HL-60/S4 treated with retinoic acid at 250 ng/mL for 4 days and 3 days (cell line): ENCODE measurements around the gene KRT36.

ENCODE experiments used
- in situ Hi-C: fragments of 300-500 bp; cut with MboI; formaldehyde crosslinking; loops from 2 replicates; pipeline ENCODE4 v1.7.0; 2022; ENCODE audit warnings: low sequenced_read_pairs

Gene KRT36

DNA sequence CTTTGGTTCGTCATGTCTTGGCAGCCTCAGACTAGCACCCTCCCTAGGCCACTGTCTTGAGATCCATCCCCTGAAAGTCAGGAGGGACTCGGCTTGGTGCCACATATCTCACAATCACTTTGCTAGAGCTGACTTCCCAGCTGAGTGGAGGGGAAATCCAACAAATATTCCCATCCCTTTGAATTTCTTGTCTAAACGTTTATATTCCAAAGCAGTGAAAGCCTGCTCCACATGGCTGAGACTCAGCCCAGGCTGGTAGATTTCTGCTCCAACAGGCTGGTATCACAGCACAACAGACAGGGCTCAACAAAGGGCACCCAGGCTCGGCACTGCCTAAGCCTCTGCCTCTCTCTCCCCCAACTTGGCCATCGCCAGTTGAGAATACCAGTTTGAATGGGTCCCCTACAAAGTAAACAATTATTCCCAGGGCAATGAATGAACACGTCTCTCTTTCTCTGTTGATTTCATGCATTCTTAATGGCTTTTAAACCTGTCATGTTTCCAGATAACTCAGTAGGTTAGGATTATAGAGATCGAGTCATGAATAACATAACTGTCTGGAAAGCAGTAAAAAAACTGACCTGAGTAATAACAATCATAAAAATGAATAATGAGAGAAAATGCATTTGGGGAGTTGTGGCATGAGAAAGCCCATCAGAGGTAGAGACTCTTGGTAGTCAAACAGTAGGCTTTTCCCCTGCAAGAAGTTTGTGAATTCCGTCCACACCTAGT lies 14.7 kb upstream of the KRT36 start:
- in situ Hi-C loops = no loop called here

DNA sequence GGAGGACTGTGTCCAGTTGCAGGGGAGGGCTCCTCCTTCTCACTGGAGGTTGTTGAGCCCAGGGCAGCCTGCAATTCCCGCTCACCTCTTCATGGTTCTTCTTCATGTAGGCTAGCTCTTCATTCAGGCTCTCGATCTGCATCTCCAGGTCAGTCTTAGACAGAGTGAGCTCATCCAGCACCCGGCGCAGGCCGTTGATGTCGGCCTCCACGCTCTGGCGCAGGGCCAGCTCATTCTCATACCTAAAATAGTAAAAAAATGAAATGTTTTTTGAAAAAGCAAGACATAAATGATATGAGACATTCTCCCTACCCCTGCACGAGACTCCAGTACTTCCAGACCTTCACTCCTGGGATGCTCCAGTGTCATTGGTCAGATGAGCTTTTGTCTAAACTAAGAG lies 13.5 kb upstream of the KRT36 start:
- in situ Hi-C loops = no loop called here

DNA sequence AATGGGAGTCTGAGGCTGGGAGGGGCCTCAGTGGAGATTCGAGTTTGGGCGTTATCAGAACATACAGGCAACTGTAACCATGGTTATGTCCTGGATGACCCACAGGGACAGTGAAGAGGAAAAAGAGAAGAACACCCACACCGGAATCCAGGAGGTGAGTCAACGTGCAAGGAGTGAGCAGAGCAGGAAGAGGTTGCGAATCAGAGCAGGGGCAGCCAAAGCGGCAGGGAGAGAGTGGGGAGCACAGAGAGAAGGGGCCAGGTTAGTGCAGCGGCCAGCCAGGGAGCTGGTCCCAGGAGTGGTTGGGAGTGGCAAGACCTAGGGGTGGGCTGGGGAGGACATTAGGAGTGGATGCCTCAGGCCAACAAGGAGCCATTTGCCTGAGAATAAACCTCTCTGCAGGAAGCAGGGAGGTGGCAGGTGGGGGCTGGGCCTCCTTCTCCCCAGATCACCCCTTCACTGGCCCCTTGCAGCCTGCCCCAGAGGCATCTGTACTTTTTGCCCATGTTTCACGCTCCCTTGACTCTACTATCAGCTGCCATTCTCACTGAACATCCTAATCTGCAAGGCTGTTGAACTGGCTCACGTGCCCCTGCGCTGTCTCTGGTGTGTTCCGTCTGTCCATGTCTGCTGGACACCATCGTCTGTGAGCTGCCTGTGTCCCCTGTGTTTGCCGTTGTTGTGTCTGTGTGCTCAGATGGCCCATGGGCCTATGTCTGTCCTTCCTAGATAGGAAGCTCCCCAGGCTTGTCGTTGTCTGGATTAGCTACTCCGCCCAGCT lies 10.6 kb upstream of the KRT36 start:
- in situ Hi-C loops = no loop called here

GRCh38 chr17:41499714-41500113 lies 10.0 kb upstream of the KRT36 start:
- in situ Hi-C loops = no loop called here

DNA sequence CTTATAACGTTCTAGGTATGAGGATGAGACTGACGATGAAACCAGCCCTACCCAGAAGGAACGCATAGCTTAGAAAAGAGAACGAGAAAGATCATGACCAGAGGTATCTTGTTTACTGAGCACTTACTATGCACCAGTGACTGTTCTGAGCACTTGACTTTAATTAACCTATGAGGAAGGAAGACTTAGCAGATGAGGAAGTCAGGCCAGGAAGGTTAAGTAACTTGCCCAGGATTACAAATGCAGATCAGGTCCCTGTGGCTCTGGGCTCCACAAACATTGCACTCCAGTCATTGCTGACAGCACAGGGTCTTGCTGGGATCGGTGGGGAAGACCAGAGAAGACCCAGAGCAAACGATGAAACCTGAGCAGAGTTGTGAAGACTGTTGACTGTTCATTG lies 8.6 kb upstream of the KRT36 start:
- in situ Hi-C loops = no loop called here

- in situ Hi-C loops = no loop called here
Measured at GRCh38 chr17:41496803-41497484, 7.2 kb upstream of the KRT36 start.

DNA sequence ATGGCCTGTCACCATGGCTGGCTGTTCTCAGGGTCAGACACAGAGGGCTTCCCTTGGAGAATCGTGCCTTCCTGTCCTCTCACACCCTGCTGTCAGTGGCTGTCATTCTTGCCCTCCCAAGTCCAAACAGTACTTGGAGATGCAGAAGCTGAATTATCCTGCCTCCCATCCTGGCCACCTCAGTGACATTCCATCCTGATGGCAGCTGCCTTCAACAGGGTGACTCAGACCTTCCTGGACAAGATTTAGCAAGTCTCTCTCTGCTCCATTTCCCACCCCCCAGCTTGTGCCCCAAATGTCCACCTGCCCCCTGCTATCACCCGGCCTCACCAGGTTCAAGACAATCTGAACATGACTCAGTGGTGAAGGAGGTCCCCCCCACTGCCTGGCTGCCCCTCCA lies 4.8 kb upstream of the KRT36 start:
- in situ Hi-C loops = no loop called here

GRCh38 chr17:41492771-41493170 lies 3.1 kb upstream of the KRT36 start:
- in situ Hi-C loops = no loop called here

DNA sequence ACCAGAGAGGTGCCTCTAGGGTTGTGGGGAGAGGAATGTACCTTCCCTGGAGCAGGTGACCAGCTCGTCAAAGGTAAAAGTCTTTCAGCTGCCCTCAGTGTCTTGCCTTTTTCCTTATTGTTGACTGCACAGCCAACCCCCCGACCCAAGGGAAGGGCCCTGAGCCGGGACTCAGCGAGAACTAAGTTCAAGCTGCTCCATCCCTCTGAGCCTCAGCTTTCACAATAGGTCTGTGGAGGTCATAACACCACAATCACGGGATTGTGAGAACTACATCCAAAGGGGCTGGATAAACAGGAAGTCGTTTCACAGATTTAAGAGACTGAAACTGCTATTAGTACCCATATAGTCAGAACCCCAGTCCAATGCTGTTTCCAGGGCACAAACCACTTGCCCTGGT lies 2.6 kb upstream of the KRT36 start:
- in situ Hi-C loops = no loop called here

DNA sequence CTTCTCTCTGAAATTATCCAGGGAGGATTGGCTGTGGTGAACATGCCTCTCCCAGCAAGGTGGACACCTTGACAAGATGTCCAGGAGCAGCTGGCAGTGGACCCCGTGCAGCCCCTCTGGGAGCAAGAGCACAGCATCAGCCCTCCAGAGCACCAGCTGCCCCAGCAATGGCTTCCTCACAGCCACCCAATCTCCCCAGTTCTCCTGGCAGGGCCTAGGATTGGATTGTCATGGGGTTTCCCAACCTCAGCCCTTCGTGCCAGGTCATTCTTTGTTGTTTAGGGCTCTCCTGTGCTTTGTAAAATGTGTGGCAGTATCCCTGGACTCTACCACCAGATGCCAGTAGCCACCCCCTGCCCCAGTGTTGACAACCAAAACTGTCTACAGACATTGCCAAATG lies 1.8 kb upstream of the KRT36 start:
- in situ Hi-C loops = no loop called here

- in situ Hi-C loops = no loop called here
Measured at GRCh38 chr17:41490000-41490990, 585 bp upstream of the KRT36 start.

DNA sequence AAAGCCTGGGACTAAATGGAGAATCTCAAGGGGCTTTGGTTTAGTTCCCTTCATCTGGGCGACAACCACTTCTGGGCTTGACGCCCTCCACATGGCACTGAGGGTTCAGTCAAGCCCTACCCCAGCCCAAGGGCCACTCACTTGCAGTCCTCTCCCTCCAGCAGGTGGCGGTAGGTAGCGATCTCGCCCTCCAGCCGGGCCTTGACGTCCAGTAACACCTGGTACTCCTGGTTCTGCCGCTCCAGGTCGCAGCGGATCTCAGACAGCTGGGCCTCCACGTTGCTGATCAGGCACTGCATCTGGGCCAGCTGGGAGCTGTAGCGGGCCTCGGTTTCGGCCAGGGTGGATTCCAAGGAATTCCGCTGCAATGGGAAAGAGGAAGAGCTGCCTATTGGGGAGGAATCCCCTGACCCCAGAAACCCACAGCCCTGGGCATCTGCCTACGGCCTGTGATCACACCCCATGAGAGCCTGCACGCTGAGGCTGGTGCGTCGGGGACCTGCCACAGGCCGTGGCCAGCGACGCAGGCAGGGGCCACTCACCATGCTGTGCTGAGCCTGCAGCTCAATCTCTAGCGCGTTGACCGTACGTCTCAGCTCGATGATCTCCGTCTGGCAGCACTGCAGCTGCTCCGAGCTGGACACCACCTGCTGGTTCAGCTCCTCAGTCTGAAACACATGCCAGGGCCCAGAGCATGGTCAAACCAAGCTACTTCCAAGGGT lies 2.7 kb downstream of the KRT36 start:
- in situ Hi-C loops = no loop called here

GRCh38 chr17:41486316-41486715 lies 3.4 kb downstream of the KRT36 start:
- in situ Hi-C loops = no loop called here

- in situ Hi-C loops = no loop called here
Measured at GRCh38 chr17:41484920-41485904, 4.5 kb downstream of the KRT36 start.

- in situ Hi-C loops = no loop called here
Measured at GRCh38 chr17:41483991-41484826, 5.5 kb downstream of the KRT36 start.

DNA sequence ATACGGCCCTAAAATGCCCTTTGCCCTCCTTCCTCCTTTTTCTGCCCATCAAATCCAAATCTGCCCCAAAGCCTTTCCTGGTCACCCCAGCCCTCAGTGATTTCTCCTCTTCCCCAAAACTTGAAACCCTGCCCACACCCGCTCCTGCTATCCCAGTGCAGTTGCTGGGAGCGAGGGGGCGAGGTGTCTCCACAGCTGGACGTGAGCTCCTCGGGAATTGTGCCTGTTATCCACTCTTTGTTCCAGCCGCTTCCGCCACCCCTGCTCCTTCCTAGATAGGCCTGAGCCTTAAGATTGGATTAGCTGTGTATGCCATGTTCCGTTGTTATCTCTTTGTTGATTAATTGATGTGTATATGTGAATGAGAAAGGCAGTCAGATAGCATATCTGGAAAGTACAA lies 6.2 kb downstream of the KRT36 start:
- in situ Hi-C loops = no loop called here

DNA sequence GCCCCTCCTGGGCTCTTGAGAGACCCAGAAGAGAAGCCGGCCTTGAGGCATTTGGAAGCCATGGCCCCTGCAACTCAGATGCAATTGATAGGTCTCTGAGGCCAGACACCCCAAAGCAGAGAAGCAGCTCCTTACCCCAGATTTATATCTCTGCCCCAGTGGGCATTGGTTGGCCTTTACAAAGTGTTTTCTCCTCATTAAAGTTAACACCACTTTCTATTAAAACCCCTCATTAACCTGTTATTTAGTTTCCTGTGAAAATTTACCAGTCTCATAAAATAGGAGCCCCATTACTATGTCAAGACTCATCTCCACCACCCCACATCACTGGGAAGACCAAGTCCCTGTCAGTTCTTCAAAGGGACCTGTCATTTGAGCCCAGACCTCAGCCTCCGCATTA lies 8.7 kb downstream of the KRT36 start, which contains the start of gene KRT35:
Gene KRT35, minus strand, starts transcription at position 116 of the 400 bp plus-strand sequence. Its CDS starts 54 bp downstream, at position 62.
- in situ Hi-C loops = no loop called here

DNA sequence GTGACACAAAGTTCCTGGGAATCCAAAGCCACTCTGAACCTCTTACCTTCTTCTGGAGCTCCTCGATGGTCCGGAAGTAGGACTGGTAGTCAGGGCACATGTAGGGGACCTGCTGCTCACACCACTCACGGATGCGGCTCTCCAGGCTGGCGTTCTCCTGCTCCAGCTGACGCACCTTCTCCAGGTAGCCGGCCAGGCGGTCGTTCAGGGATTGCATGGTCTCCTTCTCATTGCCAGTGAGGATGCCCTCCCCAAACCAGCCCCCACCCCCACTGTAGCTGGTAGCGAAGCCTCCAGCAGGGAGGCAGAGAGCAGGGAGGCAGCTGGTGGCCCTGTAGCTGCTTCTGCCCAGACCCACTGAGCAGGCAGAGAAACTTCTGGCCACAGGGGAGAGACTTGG lies 9.1 kb downstream of the KRT36 start:
- in situ Hi-C loops = no loop called here
